MM.1S (cell line): Measurements from ENCODE around the gene PAQR5.

ENCODE experiments used
- DNase-seq: peaks from one replicate; pipeline ENCODE4 v3.0.0-alpha.2; 2015
- H2AFZ ChIP-seq: fragments of 300-600 bp; sonication (generic); 2 replicates; pipeline ENCODE4 v1.6.0; 2016; ENCODE audit warnings: antibody characterized with exemption, low read length
- H3F3A ChIP-seq: fragments of 300-600 bp; sonication (generic); 2 replicates; pipeline ENCODE4 v1.6.1; 2016; ENCODE audit warnings: mild to moderate bottlenecking, antibody characterized with exemption, low read length, moderate library complexity, mixed read lengths; ENCODE audit not compliant: insufficient read depth
- H3K27ac ChIP-seq: fragments of 300-600 bp; sonication (generic); 2 replicates; pipeline ENCODE4 v1.5.1; 2016; ENCODE audit warnings: mild to moderate bottlenecking, low read length
- H3K27me3 ChIP-seq: fragments of 300-600 bp; sonication (generic); replicated peaks from 2 replicates; pipeline ENCODE4 v1.6.0; 2016; ENCODE audit warnings: low read length; ENCODE audit not compliant: insufficient read depth
- H3K36me3 ChIP-seq: fragments of 300-600 bp; sonication (generic); replicated peaks from 2 replicates; pipeline ENCODE4 v1.6.1; 2016; ENCODE audit warnings: mild to moderate bottlenecking, low read length, mixed read lengths; ENCODE audit not compliant: insufficient read depth
- H3K4me1 ChIP-seq: fragments of 300-600 bp; sonication (generic); 2 replicates; pipeline ENCODE4 v1.6.1; 2016; ENCODE audit warnings: low read length, mixed read lengths
- H3K4me2 ChIP-seq: fragments of 300-600 bp; sonication (generic); 2 replicates; pipeline ENCODE4 v1.6.0; 2016; ENCODE audit warnings: low read depth, low read length
- H3K4me3 ChIP-seq: fragments of 300-600 bp; sonication (generic); 2 replicates; pipeline ENCODE4 v1.5.1; 2016; ENCODE audit warnings: low read length, mixed read lengths
- H3K79me2 ChIP-seq: fragments of 300-600 bp; sonication (generic); 2 replicates; pipeline ENCODE4 v1.6.1; 2016; ENCODE audit warnings: mixed run types, low read length, mixed read lengths
- H3K9ac ChIP-seq: fragments of 300-600 bp; sonication (generic); 2 replicates; pipeline ENCODE4 v1.6.1; 2016; ENCODE audit warnings: low read length, mixed read lengths
- H3K9me2 ChIP-seq: fragments of 300-600 bp; sonication (generic); replicated peaks from 2 replicates; pipeline ENCODE4 v1.6.1; 2016; ENCODE audit warnings: mild to moderate bottlenecking, low read length, mixed read lengths; ENCODE audit not compliant: insufficient read depth
- H3K9me3 ChIP-seq: fragments of 300-600 bp; sonication (generic); replicated peaks from 2 replicates; pipeline ENCODE4 v1.6.1; 2016; ENCODE audit warnings: mild to moderate bottlenecking, low read length, mixed read lengths; ENCODE audit not compliant: insufficient read depth
- H4K20me1 ChIP-seq: fragments of 300-600 bp; sonication (generic); 2 replicates; pipeline ENCODE4 v1.6.1; 2016; ENCODE audit warnings: mild to moderate bottlenecking, low read length, moderate library complexity, mixed read lengths; ENCODE audit not compliant: insufficient read depth
- EZH2 ChIP-seq: fragments of 300-600 bp; sonication (generic); optimal IDR thresholded peaks from 2 replicates; pipeline ENCODE3; 2017; ENCODE audit warnings: low read depth, mild to moderate bottlenecking, antibody characterized with exemption, low read length, mixed read lengths
- EZH2phosphoT487 ChIP-seq: fragments of 300-600 bp; sonication (generic); IDR thresholded peaks from 2 replicates; pipeline ENCODE4 v1.6.1; 2018; ENCODE audit warnings: antibody characterized with exemption, low read length
- TF ChIP-seq, protein P1 (sequence below): fragments of 300-600 bp; sonication (generic); IDR thresholded peaks from 2 replicates; pipeline ENCODE4 v1.5.1; 2016; ENCODE audit warnings: antibody characterized with exemption, low read length, mixed read lengths

PAQR5 gene

DNA sequence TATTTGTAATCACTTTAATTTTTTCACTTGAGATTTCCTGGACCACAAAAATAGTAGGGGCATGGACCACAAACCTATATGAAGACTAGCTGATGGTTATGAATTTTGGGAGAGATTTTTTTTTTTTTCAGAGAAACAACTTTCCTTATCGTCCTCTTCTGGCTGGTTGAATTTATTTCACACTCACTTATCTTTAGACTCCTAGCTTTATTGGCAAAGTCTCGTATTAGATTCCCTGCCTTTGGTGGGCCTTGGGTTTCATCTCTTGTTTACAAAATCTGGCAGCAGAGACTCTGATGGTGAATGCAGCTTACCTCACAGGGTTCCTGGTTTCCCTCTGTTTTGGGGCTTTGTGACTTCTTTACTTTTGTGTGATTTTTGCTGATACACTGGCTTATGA is 70.9 kb downstream of the PAQR5 start:
- H4K20me1 ChIP-seq: no peaks in the 10 kb centered on the region
- TF ChIP-seq, protein P1, sequence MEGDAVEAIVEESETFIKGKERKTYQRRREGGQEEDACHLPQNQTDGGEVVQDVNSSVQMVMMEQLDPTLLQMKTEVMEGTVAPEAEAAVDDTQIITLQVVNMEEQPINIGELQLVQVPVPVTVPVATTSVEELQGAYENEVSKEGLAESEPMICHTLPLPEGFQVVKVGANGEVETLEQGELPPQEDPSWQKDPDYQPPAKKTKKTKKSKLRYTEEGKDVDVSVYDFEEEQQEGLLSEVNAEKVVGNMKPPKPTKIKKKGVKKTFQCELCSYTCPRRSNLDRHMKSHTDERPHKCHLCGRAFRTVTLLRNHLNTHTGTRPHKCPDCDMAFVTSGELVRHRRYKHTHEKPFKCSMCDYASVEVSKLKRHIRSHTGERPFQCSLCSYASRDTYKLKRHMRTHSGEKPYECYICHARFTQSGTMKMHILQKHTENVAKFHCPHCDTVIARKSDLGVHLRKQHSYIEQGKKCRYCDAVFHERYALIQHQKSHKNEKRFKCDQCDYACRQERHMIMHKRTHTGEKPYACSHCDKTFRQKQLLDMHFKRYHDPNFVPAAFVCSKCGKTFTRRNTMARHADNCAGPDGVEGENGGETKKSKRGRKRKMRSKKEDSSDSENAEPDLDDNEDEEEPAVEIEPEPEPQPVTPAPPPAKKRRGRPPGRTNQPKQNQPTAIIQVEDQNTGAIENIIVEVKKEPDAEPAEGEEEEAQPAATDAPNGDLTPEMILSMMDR: no peak
- TF ChIP-seq EZH2phosphoT487 (no peak), EZH2 (no peak)
- no peak overlapping the region for H3K9ac ChIP-seq
- no peaks in the 10 kb centered on the region for H3K4me1 ChIP-seq
- H3F3A ChIP-seq: no peaks in the 10 kb centered on the region
- H2AFZ ChIP-seq: no peak overlapping the region
- H3K36me3 ChIP-seq: no peaks in the 10 kb centered on the region
- no peaks in the 10 kb centered on the region for H3K27me3 ChIP-seq
- no peak overlapping the region for H3K27ac ChIP-seq
- DNase-seq: no peak
- H3K9me3 ChIP-seq: no peaks in the 10 kb centered on the region
- no peaks in the 10 kb centered on the region for H3K9me2 ChIP-seq
- H3K79me2 ChIP-seq: no peaks in the 10 kb centered on the region
- no peak overlapping the region for H3K4me3 ChIP-seq
- no peak overlapping the region for H3K4me2 ChIP-seq

DNA sequence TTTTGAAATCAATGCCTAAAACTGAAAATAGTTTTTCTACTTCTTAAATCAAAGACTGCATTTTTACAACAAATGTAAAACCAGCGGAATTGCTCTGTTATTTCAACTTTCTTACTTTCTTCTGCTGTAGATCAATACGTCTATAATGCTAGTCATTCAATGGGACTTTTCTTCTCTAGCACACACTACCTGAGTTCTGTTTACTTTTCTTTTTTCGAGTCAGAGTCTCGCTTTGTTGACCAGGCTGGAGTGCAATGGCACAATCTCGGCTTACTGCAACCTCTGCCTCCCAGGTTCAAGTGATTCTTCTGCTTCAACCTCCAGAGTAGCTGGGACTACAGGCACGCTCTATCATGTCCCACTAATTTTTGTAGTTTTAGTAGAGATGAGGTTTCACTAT is 74.7 kb downstream of the PAQR5 start:
- Histone ChIP-seq H4K20me1 (no peaks in the 10 kb centered on the region), H3K79me2 (no peaks in the 10 kb centered on the region), H3K4me2 (no peak overlapping the region), H3K4me1 (no peaks in the 10 kb centered on the region), H3K36me3 (no peaks in the 10 kb centered on the region), H3K9me2 (no peaks in the 10 kb centered on the region), H3K27me3 (no peaks in the 10 kb centered on the region), H2AFZ (no peak overlapping the region), H3K27ac (no peak overlapping the region), H3K9me3 (no peaks in the 10 kb centered on the region), H3K9ac (no peak overlapping the region), H3F3A (no peaks in the 10 kb centered on the region), H3K4me3 (no peak overlapping the region)
- DNase-seq: no peak
- TF ChIP-seq EZH2phosphoT487 (no peak), EZH2 (no peak)
- TF ChIP-seq, protein P1: no peak

DNA sequence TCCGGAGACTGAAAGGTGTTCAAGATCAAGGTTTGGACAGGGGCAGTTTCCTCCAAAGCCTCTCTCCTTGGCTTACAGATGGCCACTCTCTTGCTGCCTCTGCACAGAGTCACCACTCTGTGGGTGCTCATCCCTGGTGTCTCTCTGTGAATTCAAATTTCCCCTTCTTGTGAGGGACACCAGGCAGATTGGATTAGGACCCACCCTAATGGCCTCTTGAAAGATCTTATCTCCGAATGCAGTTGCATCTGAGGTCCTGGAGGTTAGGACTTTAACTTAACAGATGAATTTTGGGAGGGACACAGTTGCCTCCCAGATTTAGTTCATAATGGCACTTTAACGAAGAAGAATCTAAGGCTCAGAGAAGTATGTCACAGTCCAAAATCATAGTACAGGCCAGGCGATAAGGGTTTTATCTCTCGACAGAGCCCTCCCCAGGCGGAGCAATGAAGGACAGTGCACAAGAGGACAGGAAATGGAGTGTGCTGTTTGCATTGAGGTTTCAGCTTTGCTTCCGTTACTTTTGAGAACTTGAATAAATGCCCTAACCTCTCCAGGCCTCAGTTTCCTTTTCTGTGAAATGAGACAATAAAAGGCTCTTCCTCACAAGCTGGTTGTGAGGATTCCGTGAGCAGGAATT is 76.6 kb downstream of the PAQR5 start:
- no peak overlapping the region for H2AFZ ChIP-seq
- TF ChIP-seq EZH2phosphoT487 (no peak), EZH2 (no peak)
- TF ChIP-seq, protein P1: no peak
- no peak for DNase-seq
- no peak overlapping the region for H3K9ac ChIP-seq
- no peaks in the 10 kb centered on the region for H3F3A ChIP-seq
- H3K79me2 ChIP-seq: no peaks in the 10 kb centered on the region
- no peaks in the 10 kb centered on the region for H3K4me1 ChIP-seq
- H4K20me1 ChIP-seq: no peaks in the 10 kb centered on the region
- H3K27ac ChIP-seq: no peak overlapping the region
- no peak overlapping the region for H3K4me3 ChIP-seq
- H3K27me3 ChIP-seq: no peaks in the 10 kb centered on the region
- no peak overlapping the region for H3K4me2 ChIP-seq
- no peaks in the 10 kb centered on the region for H3K9me2 ChIP-seq
- H3K9me3 ChIP-seq: no peaks in the 10 kb centered on the region
- H3K36me3 ChIP-seq: no peaks in the 10 kb centered on the region
